NCI-H1105 treated with DMSO at 0.1 percent for 48 hours (cell line): Measurements from ENCODE around the gene SYT2.
A peak's percentile ranks its signal among the peaks of the same experiment; 100 is the strongest.
"Not testable (repeated sequence)": the region's sequence is repeated elsewhere in the genome, so short reads cannot be mapped to it uniquely, and the experiment has no call there.

Experiments used
- DNase-seq: peaks from one replicate; lab custom pipeline; 2025; lab: John Stamatoyannopoulos, UW

Gene SYT2

GRCh38 chr1:202624088-202624780 is 86.0 kb downstream of the SYT2 start:
- no peak for DNase-seq

- DNase-seq, result not testable (repeated sequence)
Observed at GRCh38 chr1:202623476-202623875, 86.8 kb downstream of the SYT2 start.

- no peak for DNase-seq
Observed at GRCh38 chr1:202623075-202623474, 87.2 kb downstream of the SYT2 start.

- no peak for DNase-seq
Observed at GRCh38 chr1:202622388-202622787, 87.9 kb downstream of the SYT2 start.

- DNase-seq, result no peak
Observed at GRCh38 chr1:202621446-202621845, 88.8 kb downstream of the SYT2 start.

- not testable (repeated sequence) for DNase-seq
Observed at GRCh38 chr1:202620036-202620435, 90.2 kb downstream of the SYT2 start.

- no peak for DNase-seq
Observed at GRCh38 chr1:202619505-202619904, 90.7 kb downstream of the SYT2 start.

- not testable (repeated sequence) for DNase-seq
Observed at GRCh38 chr1:202619012-202619411, 91.2 kb downstream of the SYT2 start.

- no peak for DNase-seq
Observed at GRCh38 chr1:202616355-202616915, 93.8 kb downstream of the SYT2 start.

GRCh38 chr1:202615501-202616354 is 94.5 kb downstream of the SYT2 start:
- DNase-seq, result no peak

- not testable (repeated sequence) for DNase-seq
Observed at GRCh38 chr1:202615208-202615500, 95.1 kb downstream of the SYT2 start.

- DNase-seq, result peak; percentile 4
Observed at GRCh38 chr1:202614363-202615207, 95.7 kb downstream of the SYT2 start.

- no peak for DNase-seq
Observed at GRCh38 chr1:202613571-202613970, 96.7 kb downstream of the SYT2 start.

GRCh38 chr1:202612036-202612435 is 98.2 kb downstream of the SYT2 start:
- DNase-seq, result not testable (repeated sequence)

GRCh38 chr1:202605515-202605914 is 104.7 kb downstream of the SYT2 start:
- no peak for DNase-seq

- DNase-seq, result no peak
Observed at GRCh38 chr1:202603435-202603834, 106.8 kb downstream of the SYT2 start.

GRCh38 chr1:202600432-202601041 is 109.7 kb downstream of the SYT2 start:
- no peak for DNase-seq

GRCh38 chr1:202599669-202600431 is 110.4 kb downstream of the SYT2 start:
- DNase-seq, result peak; percentile 55

GRCh38 chr1:202597090-202597761 is 113.0 kb downstream of the SYT2 start:
- DNase-seq, result no peak

- no peak for DNase-seq
Observed at GRCh38 chr1:202596638-202597037, 113.6 kb downstream of the SYT2 start.
